Vagina (tissue), 2 donors: ENCODE results near the gene LILRB3. TPM values are rescaled to one million over a fixed set of nuclear protein-coding genes. Genes with fewer than 3 reads are reported as not detected.
A peak's percentile ranks its signal among the peaks of the same experiment; 100 is the strongest.

Source experiments
- DNase-seq, 2 donors: peaks; one replicate each; pipeline ENCODE4 v3.0.0-alpha.2; 2017; ENCODE audit errors: extremely low spot score in 2 of 2
- H3K27ac ChIP-seq: fragments of 200-600 bp; sonication (generic); one replicate; pipeline ENCODE4 v1.5.1; 2019
- H3K27me3 ChIP-seq: fragments of 200-600 bp; sonication (generic); one replicate; pipeline ENCODE4 v1.5.1; 2019
- H3K36me3 ChIP-seq, 2 donors: fragments of 200-600 bp; sonication (generic); one replicate each; pipeline ENCODE4 v1.5.1; 2017 to 2019
- H3K4me1 ChIP-seq: fragments of 200-600 bp; sonication (generic); one replicate; pipeline ENCODE4 v1.5.1; 2019
- H3K4me3 ChIP-seq, 2 donors: fragments of 200-600 bp; sonication (generic); 1 replicate in 1 of 2; 2 replicates in 1 of 2; pipeline ENCODE4 v1.5.1; 2016 to 2019
- H3K9me3 ChIP-seq: fragments of 200-600 bp; sonication (generic); one replicate; pipeline ENCODE4 v1.5.1; 2019
- POLR2A ChIP-seq, 2 donors: fragments of 450-650 bp; IDR thresholded peaks; one replicate each; pipeline ENCODE4 v1.6.1; 2017; ENCODE audit warnings: antibody characterized with exemption in 2 of 2, mild to moderate bottlenecking in 2 of 2, moderate library complexity in 2 of 2
- POLR2AphosphoS5 ChIP-seq, 2 donors: sonication (generic); formaldehyde crosslinking; IDR thresholded peaks; one replicate each; pipeline ENCODE4 v1.9.0; 2017; ENCODE audit warnings: antibody characterized with exemption in 2 of 2, mild to moderate bottlenecking in 2 of 2, low read depth in 1 of 2; ENCODE audit not compliant: insufficient read depth in 1 of 2
- intact Hi-C: fragments of 100-400 bp; cut with DNase I; formaldehyde crosslinking; loops from one replicate; pipeline ENCODE4 v1.15.1; 2023
- total RNA-seq: library from RNA; depleted of rRNA; stranded (reverse); fragments of >200 nt; gene quantifications from one replicate; pipeline ENCODE4 v1.2.3, GENCODE V29; 2016
- TF ChIP-seq, protein P1 (sequence below), 3 experiments: fragments of 450-650 bp in 2 of 3; fragments of 200-600 bp in 1 of 3; sonication (generic) in 1 of 3; IDR thresholded peaks; one replicate each; pipeline ENCODE4 v1.5.1; 2017 to 2019; ENCODE audit warnings: antibody characterized with exemption in 3 of 3, mild to moderate bottlenecking in 2 of 3, moderate library complexity in 2 of 3

LILRB3 gene
- total RNA-seq, 1 donor from 2014 or later, result 20.4 TPM

- Histone ChIP-seq H3K9me3 (no peaks in the 10 kb centered on the region), H3K27me3 (no peaks in the 10 kb centered on the region), H3K4me3 (peak within 1 kb of the TSS; percentile 81 to 88), H3K36me3 (peaks cover 0 to 21% of the 10 kb centered on the region in 2 donors), H3K4me1 (peaks cover 31% of the 10 kb centered on the region), H3K27ac (peak within 1 kb of the TSS; percentile 96)
- intact Hi-C loops, result no loop called here
- DNase-seq, result no peak
- TF ChIP-seq, protein P1, sequence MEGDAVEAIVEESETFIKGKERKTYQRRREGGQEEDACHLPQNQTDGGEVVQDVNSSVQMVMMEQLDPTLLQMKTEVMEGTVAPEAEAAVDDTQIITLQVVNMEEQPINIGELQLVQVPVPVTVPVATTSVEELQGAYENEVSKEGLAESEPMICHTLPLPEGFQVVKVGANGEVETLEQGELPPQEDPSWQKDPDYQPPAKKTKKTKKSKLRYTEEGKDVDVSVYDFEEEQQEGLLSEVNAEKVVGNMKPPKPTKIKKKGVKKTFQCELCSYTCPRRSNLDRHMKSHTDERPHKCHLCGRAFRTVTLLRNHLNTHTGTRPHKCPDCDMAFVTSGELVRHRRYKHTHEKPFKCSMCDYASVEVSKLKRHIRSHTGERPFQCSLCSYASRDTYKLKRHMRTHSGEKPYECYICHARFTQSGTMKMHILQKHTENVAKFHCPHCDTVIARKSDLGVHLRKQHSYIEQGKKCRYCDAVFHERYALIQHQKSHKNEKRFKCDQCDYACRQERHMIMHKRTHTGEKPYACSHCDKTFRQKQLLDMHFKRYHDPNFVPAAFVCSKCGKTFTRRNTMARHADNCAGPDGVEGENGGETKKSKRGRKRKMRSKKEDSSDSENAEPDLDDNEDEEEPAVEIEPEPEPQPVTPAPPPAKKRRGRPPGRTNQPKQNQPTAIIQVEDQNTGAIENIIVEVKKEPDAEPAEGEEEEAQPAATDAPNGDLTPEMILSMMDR (IDR thresholded peaks at IDR 0.05), result peak in 1 of 3 experiments; percentile 7
- TF ChIP-seq POLR2A (IDR thresholded peaks at IDR 0.05), result peak in 1 of 2 donors; percentile 54
- TF ChIP-seq POLR2AphosphoS5 (IDR thresholded peaks at IDR 0.05; ENCODE audit: insufficient read depth in 1 of 2, low read depth in 1 of 2), result no peak
Measured at GRCh38 chr19:54191011-54191810, 31.6 kb downstream of the LILRB3 start, which contains the start of gene TSEN34. Gene TSEN34, plus strand, starts transcription at chr19:54191308. Its CDS starts 57 bp downstream, at chr19:54191365.

DNA sequence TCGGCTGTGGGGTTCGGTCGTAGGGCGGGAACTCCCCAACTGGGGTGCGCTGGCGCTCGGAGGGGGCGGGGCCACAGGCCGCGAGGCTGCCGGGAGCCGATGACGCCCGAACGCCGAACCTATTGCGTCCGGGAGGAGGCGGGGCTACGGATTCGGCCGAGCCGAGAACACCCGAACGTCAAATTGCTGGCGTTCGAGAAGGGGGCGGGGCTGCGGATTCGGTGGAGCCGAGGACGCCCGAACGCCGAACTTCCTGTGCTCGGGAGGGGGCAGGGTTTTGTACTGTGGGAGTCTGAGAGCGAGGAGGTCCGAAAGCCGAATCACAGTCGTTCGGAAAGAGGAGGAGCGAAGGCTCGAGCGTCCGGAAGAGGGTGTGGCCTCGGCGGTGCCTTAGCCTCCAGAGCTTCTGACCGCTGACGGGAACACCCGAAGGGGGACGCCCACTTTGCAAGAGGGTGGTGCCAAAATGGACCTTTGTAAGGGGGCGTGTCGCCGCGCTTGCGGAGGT lies 32.2 kb downstream of the LILRB3 start:
- Histone ChIP-seq H3K4me1 (peaks cover 31% of the 10 kb centered on the region), H3K36me3 (peaks cover 0 to 21% of the 10 kb centered on the region in 2 donors), H3K27me3 (no peaks in the 10 kb centered on the region), H3K9me3 (no peaks in the 10 kb centered on the region), H3K27ac (peak overlapping the region; percentile 96), H3K4me3 (peak overlapping the region; percentile 81 to 88)
- TF ChIP-seq POLR2AphosphoS5 (IDR thresholded peaks at IDR 0.05; ENCODE audit: insufficient read depth in 1 of 2, low read depth in 1 of 2) (peak; percentile 37 to 88), POLR2A (IDR thresholded peaks at IDR 0.05) (no peak)
- TF ChIP-seq, protein P1 (IDR thresholded peaks at IDR 0.05), result peak in 1 of 3 experiments; percentile 16
- peak in 1 of 2 donors; percentile 99 for DNase-seq
- intact Hi-C loops, result no loop called here

DNA sequence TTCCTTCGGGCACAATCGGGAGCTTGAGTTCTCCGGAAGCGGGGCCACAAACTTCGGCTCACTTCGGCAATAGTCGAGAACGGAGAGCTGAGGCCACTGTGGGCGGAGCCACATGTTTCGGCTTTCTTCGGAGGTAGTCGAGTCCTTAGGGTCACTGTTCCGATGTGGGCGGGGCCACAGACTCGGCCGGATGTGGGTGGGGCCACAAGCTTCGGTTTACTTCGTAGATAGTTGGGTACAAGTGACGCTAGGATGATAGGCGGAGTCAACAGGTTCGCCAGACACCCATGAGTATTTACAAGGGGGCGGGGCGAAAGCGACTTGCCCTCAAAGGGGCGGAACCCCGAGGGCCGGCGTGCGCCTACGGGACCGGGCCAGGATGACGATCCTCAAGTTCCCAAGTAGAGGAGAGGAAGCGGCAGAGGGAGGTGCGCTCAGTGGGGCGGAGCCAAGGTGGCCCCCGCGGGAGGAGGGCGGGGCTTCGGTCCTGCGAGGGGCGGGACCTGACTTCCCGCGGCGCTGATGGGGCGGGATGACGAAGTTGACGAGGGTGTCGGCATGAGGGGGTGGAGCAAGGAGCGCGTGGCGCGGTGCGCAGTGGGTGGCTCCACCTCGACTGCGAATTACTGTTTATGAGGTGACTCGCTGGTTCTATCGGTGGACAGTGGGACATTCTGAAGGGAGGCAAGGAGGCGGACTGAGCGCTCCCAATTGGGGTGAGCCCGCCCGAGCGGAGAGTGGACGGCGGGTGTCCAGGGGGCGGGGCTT lies 32.9 kb downstream of the LILRB3 start:
- H3K36me3 ChIP-seq, result peaks cover 0 to 20% of the 10 kb centered on the region in 2 donors
- peak; percentile 88 to 98 for TF ChIP-seq POLR2AphosphoS5 (IDR thresholded peaks at IDR 0.05; ENCODE audit: insufficient read depth in 1 of 2, low read depth in 1 of 2)
- TF ChIP-seq, protein P1 (IDR thresholded peaks at IDR 0.05), result no peak
- H3K27ac ChIP-seq, result peak overlapping the region; percentile 96
- H3K4me3 ChIP-seq, result peak overlapping the region; percentile 81 to 88
- H3K27me3 ChIP-seq, result no peaks in the 10 kb centered on the region
- H3K4me1 ChIP-seq, result peaks cover 31% of the 10 kb centered on the region
- peak; percentile 100 for DNase-seq
- intact Hi-C loops, result no loop called here
- H3K9me3 ChIP-seq, result no peaks in the 10 kb centered on the region

GRCh38 chr19:54189145-54189734 lies 33.6 kb downstream of the LILRB3 start, which contains the start of gene MBOAT7:
Gene MBOAT7, minus strand, starts transcription at chr19:54189580. Its CDS starts 1,072 bp downstream, at chr19:54188508.
- Histone ChIP-seq H3K27ac (peak within 1 kb of the TSS; percentile 96), H3K27me3 (no peaks in the 10 kb centered on the region), H3K36me3 (peaks cover 0 to 14% of the 10 kb centered on the region in 2 donors), H3K9me3 (no peaks in the 10 kb centered on the region), H3K4me3 (peak within 1 kb of the TSS; percentile 81 to 88), H3K4me1 (peaks cover 31% of the 10 kb centered on the region)
- intact Hi-C loops, result no loop called here
- TF ChIP-seq, protein P1 (IDR thresholded peaks at IDR 0.05), result peak in 2 of 3 experiments; percentile 12 to 21
- TF ChIP-seq POLR2A (IDR thresholded peaks at IDR 0.05) (peak in 1 of 2 donors; percentile 70), POLR2AphosphoS5 (IDR thresholded peaks at IDR 0.05; ENCODE audit: insufficient read depth in 1 of 2, low read depth in 1 of 2) (peak in 1 of 2 donors; percentile 70)
- DNase-seq, result no peak
